Left cardiac atrium (tissue), 4 donors: ENCODE measurements around the gene BPI. TPM values are rescaled to one million over a fixed set of nuclear protein-coding genes. Genes with fewer than 3 reads are reported as not detected.
"Not testable (repeated sequence)": the region's sequence is repeated elsewhere in the genome, so short reads cannot be mapped to it uniquely, and the experiment has no call there.

Experiments used
- ATAC-seq, 2 donors: fragments of 200-7000 bp; cut with Tn5 transposase; one replicate each; pipeline ENCODE4 v1.9.1; 2020; ENCODE audit warnings: mild to moderate bottlenecking in 2 of 2, moderate library complexity in 2 of 2
- DNase-seq: peaks from one replicate; pipeline ENCODE4 v3.0.0-alpha.2; 2020
- intact Hi-C, 2 donors: fragments of 100-400 bp; cut with DNase I; formaldehyde crosslinking; loops; one replicate each; pipeline versions ENCODE4 v1.14.1 to v1.15.1; 2022 to 2023
- total RNA-seq, 2 donors: library from RNA; stranded (reverse); fragmentation: NEBNext Ultra II Directional; extraction: Animal tissue kit (Norgen Biotek cat#: 25700); gene quantifications; one replicate each; pipeline ENCODE4 v1.2.1, GENCODE V29; 2021
- donor health status: DM: no; HTN: yes; CAD: no.
- donor health status: DM: no; HTN: yes; CAD: no; lungs with severe emphysema.
- donor health status: DM: yes; HTN: yes; CAD: no.
- donor health status: Dilated cardiomyopathy.

Gene BPI
- total RNA-seq, 2 donors from 2014 or later: not detected

DNA sequence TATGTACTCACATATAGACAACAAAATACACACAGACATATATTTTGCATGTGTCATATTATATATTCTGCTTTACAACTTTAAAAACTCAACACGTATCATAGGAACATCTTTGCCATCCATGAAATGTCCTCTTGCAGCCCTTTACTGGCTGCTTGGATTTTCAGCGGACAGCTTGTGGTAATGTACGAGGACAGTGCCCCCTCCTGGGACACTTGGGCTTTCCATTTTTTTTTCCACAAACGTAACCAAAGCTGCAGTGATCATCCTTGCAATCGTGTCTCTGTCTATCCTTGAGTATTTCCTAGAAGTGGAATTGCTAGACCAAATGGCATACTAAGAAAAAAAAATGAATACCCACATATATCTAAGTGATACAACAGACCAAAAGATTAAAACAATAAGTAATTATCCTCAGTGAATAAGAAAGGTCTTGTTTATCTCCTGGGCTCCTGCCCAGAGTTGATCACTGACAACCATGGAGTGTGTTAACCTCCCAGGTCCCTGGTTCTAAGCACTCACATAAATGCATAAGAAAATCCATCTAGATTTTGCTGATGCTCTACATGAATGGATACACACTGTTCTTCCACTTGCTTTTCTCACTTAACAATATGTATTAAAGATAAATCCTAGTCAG, 18.1 kb downstream of the BPI start:
- intact Hi-C loops: loop anchor here (5.0 to 10.0 kb wide), 4 partner anchors 85 to 757 kb away; no protein-coding TSS in a partner anchor
- DNase-seq (peak; percentile 54), ATAC-seq (peak; percentile 70 to 72)

- intact Hi-C loops: loop anchor here (5.0 to 10.0 kb wide), 4 partner anchors 87 to 759 kb away; no protein-coding TSS in a partner anchor
- ATAC-seq (no peak), DNase-seq (no peak)
Measured at GRCh38 chr20:38324159-38324558, 20.2 kb downstream of the BPI start.

GRCh38 chr20:38325167-38325566, 21.2 kb downstream of the BPI start:
- intact Hi-C loops: loop anchor here in 1 of 2 donors (10.0 kb wide), 1 partner anchor 760 kb away; no protein-coding TSS in a partner anchor
- ATAC-seq: no peak
- no peak for DNase-seq

DNA sequence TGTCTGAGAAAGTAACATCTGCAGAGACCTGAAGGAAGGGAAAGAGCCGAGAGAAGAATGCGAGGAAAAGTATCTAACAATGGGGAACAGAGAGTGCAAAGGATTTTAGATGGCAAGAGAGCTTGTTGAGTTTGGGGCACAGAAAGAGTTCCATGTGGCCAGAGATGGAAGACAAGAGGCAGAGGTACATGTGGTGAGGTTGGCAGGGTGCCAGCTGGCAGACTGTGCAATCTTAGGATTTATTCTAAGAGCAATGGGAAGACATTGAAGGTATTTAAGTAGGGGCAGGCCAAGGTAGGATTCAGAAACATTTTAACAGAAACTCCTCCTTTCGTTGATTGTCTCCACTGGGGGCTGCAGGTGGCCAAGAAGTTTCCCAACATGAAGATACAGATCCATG, 21.9 kb downstream of the BPI start:
- intact Hi-C loops: loop anchor here in 1 of 2 donors (10.0 kb wide), 1 partner anchor 761 kb away; no protein-coding TSS in a partner anchor
- DNase-seq: no peak
- no peak for ATAC-seq

GRCh38 chr20:38326309-38326708, 22.4 kb downstream of the BPI start:
- ATAC-seq: no peak
- intact Hi-C loops: loop anchor here in 1 of 2 donors (10.0 kb wide), 1 partner anchor 762 kb away; no protein-coding TSS in a partner anchor
- DNase-seq: no peak

GRCh38 chr20:38330638-38331037, 26.7 kb downstream of the BPI start:
- DNase-seq (no peak), ATAC-seq (no peak)
- intact Hi-C loops: loop anchor here in 1 of 2 donors (10.0 kb wide), 1 partner anchor 74 kb away; no protein-coding TSS in a partner anchor

- intact Hi-C loops: loop anchor here in 1 of 2 donors (10.0 kb wide), 1 partner anchor 74 kb away; no protein-coding TSS in a partner anchor
- DNase-seq: no peak
- ATAC-seq: no peak
Measured at GRCh38 chr20:38331245-38331644, 27.3 kb downstream of the BPI start.

GRCh38 chr20:38331814-38332213, 27.9 kb downstream of the BPI start:
- DNase-seq: no peak

GRCh38 chr20:38334016-38334415, 30.1 kb downstream of the BPI start:
- intact Hi-C loops: loop anchor here in 1 of 2 donors (10.0 kb wide), 1 partner anchor 71 kb away; no protein-coding TSS in a partner anchor
- ATAC-seq (no peak), DNase-seq (no peak)

More at GRCh38 chr20:38331814-38332213, 27.9 kb downstream of the BPI start:
- ATAC-seq: no peak
- intact Hi-C loops: loop anchor here in 1 of 2 donors (10.0 kb wide), 1 partner anchor 73 kb away; no protein-coding TSS in a partner anchor

GRCh38 chr20:38336726-38337125, 32.8 kb downstream of the BPI start:
- intact Hi-C loops: loop anchor here in 1 of 2 donors (10.0 kb wide), 1 partner anchor 68 kb away; no protein-coding TSS in a partner anchor
- ATAC-seq: no peak
- DNase-seq: no peak

- ATAC-seq (peak in 1 of 2 donors; percentile 57), DNase-seq (peak; percentile 38)
- intact Hi-C loops: loop anchor here in 1 of 2 donors (10.0 kb wide), 1 partner anchor 67 kb away; no protein-coding TSS in a partner anchor
Measured at GRCh38 chr20:38337561-38338140, 33.7 kb downstream of the BPI start.

- ATAC-seq (peak; percentile 46 to 48), DNase-seq (no peak)
- intact Hi-C loops: loop anchor here in 1 of 2 donors (10.0 kb wide), 1 partner anchor 66 kb away; no protein-coding TSS in a partner anchor
Measured at GRCh38 chr20:38338849-38339520, 35.0 kb downstream of the BPI start.

GRCh38 chr20:38339521-38339896, 35.6 kb downstream of the BPI start:
- ATAC-seq, DNase-seq: not testable (repeated sequence)
- intact Hi-C loops: loop anchor here in 1 of 2 donors (10.0 kb wide), 1 partner anchor 65 kb away; no protein-coding TSS in a partner anchor

GRCh38 chr20:38339997-38340396, 36.0 kb downstream of the BPI start:
- DNase-seq (no peak), ATAC-seq (peak in 1 of 2 donors; percentile 50)
- intact Hi-C loops: loop anchor here in 1 of 2 donors (10.0 kb wide), 1 partner anchor 65 kb away; no protein-coding TSS in a partner anchor

GRCh38 chr20:38340693-38341092, 36.7 kb downstream of the BPI start:
- no peak for DNase-seq
- intact Hi-C loops: no loop called here
- ATAC-seq: no peak

- no peak for ATAC-seq
- intact Hi-C loops: no loop called here
- no peak for DNase-seq
Measured at GRCh38 chr20:38342216-38342615, 38.3 kb downstream of the BPI start.

- no peak for ATAC-seq
- no peak for DNase-seq
- intact Hi-C loops: no loop called here
Measured at GRCh38 chr20:38342713-38343310, 38.9 kb downstream of the BPI start.

- ATAC-seq (no peak), DNase-seq (no peak)
- intact Hi-C loops: no loop called here
Measured at GRCh38 chr20:38343311-38344106, 39.6 kb downstream of the BPI start.
